DMS153 treated with DMSO at 0.1 percent for 48 hours (cell line): ENCODE data around the gene TBC1D3D.
"Not testable (repeated sequence)": the region's sequence is repeated elsewhere in the genome, so short reads cannot be mapped to it uniquely, and the experiment has no call there.

Source experiments
- DNase-seq: peaks from one replicate; lab custom pipeline; 2025; ENCODE audit not compliant: unreplicated experiment; lab: John Stamatoyannopoulos, UW

Gene TBC1D3D

DNA sequence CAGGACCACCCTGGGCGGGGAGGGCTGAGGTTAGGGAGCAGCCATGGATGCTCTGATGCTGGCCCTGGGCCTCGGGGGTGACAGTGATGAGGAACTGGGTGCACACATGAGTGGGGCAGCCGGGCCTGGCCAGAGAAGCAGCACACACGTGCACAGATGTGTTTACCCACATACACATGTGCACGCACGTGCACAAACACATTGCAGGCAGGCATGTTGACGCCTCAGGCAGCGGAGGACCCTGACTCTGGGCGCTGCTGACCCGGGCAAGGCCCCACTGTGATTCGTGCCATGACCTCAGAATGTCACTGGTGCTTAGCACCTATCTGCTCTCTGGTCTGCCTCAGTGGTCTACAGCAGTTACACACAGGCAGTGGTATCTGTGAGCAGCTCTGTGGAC, at the start of gene TBC1D3D:
Gene TBC1D3D (plus strand): TSS at position 301 of the 400 bp plus-strand sequence. CDS start 1,585 bp downstream, outside the sequence.
- DNase-seq = not testable (repeated sequence)

DNA sequence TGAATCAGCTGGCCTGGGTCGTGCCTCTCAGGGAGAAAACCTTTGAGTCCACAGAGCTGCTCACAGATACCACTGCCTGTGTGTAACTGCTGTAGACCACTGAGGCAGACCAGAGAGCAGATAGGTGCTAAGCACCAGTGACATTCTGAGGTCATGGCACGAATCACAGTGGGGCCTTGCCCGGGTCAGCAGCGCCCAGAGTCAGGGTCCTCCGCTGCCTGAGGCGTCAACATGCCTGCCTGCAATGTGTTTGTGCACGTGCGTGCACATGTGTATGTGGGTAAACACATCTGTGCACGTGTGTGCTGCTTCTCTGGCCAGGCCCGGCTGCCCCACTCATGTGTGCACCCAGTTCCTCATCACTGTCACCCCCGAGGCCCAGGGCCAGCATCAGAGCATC, 14.8 kb upstream of the TBC1D3D start, which contains the start of gene TBC1D3L:
Gene TBC1D3L (minus strand): TSS at position 101 of the 400 bp plus-strand sequence. CDS start 1,540 bp downstream, outside the sequence.
- not testable (repeated sequence) for DNase-seq
